HG02852 (cell line): Measurements from ENCODE around the gene CCL16.

Experiments used
- ATAC-seq: cut with Tn5 transposase; IDR thresholded peaks from one replicate; pipeline ENCODE4 v1.9.1; 2021; ENCODE audit warnings: mild to moderate bottlenecking, moderate library complexity; ENCODE audit not compliant: unreplicated experiment

The CCL16 gene

GRCh38 chr17:35988164-35988563 is 6.9 kb upstream of the CCL16 start:
- ATAC-seq, result no peak

- ATAC-seq, result no peak
These were observed 5.3 kb upstream of the CCL16 start, which contains the start of gene CCL14 for GRCh38 chr17:35986643-35987042. CCL14 (minus strand) TSS chr17:35986729; CDS start chr17:35986649, 80 bp downstream.

GRCh38 chr17:35984140-35984539 is 2.8 kb upstream of the CCL16 start:
- no peak for ATAC-seq

GRCh38 chr17:35982409-35983191 is 1.3 kb upstream of the CCL16 start:
- ATAC-seq, result no peak

GRCh38 chr17:35981908-35982330 is 622 bp upstream of the CCL16 start:
- ATAC-seq, result no peak

GRCh38 chr17:35978346-35978745 is 3.0 kb downstream of the CCL16 start:
- no peak for ATAC-seq

- no peak for ATAC-seq
These were observed 3.8 kb downstream of the CCL16 start for GRCh38 chr17:35977509-35977908.

- ATAC-seq, result no peak
These were observed 7.7 kb downstream of the CCL16 start for GRCh38 chr17:35973333-35974260.

GRCh38 chr17:35972945-35973332 is 8.4 kb downstream of the CCL16 start:
- ATAC-seq, result no peak

- ATAC-seq, result no peak
These were observed 8.8 kb downstream of the CCL16 start for GRCh38 chr17:35972535-35972934.

- ATAC-seq, result no peak
These were observed 9.2 kb downstream of the CCL16 start for GRCh38 chr17:35972066-35972465.

- no peak for ATAC-seq
These were observed 11.5 kb downstream of the CCL16 start for GRCh38 chr17:35969558-35970380.

GRCh38 chr17:35968520-35969054 is 12.7 kb downstream of the CCL16 start:
- ATAC-seq, result no peak

- ATAC-seq, result no peak
These were observed 16.0 kb downstream of the CCL16 start for GRCh38 chr17:35965272-35965671.

GRCh38 chr17:35963663-35964062 is 17.6 kb downstream of the CCL16 start:
- no peak for ATAC-seq

GRCh38 chr17:35953720-35954119 is 27.6 kb downstream of the CCL16 start:
- ATAC-seq, result no peak

- ATAC-seq, result no peak
These were observed 31.9 kb downstream of the CCL16 start for GRCh38 chr17:35949401-35949800.

GRCh38 chr17:35948092-35948491 is 33.2 kb downstream of the CCL16 start:
- ATAC-seq, result no peak

GRCh38 chr17:35947156-35947585 is 34.1 kb downstream of the CCL16 start:
- ATAC-seq, result no peak

- no peak for ATAC-seq
These were observed 37.1 kb downstream of the CCL16 start for GRCh38 chr17:35944151-35944550.

GRCh38 chr17:35943537-35943936 is 37.8 kb downstream of the CCL16 start, which contains the start of gene LYZL6:
LYZL6 (minus strand) TSS chr17:35943713; CDS start chr17:35939356, 4,357 bp downstream.
- ATAC-seq, result no peak
